ENCODE measurements around the gene NRG3.
"Not testable (repeated sequence)": the region's sequence is repeated elsewhere in the genome, so short reads cannot be mapped to it uniquely, and the experiment has no call there.

Gene NRG3

DNA sequence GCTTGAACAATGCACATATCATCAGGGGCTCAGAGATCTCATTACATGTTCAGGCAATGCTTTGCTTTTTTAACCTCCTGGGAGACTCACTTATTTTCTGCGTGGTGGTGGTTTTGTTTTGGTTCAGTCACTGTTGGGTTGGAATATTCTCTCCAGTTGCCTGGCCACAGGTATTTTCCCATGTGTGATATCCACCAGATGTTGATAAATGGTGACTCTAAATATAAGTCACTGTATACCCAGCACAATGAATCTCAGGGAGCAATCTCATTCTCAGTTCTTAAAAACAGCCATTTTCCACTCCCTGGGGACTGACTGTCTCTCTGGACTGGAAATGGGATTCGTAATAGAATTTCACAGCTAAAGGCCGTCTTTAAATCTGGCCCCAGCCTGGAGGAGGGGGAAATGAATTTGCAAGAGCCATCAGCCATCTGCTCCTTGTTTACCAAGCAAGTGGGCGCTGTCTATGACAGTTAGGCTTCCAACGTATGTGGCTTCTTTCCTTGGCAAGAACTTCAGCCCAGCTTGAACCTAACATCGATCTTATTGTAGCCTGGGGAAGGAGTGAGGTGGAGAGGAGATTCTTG is 1106.2 kb downstream of the NRG3 start:
- no peak for DNase-seq (ENCODE audit: low spot score)

DNA sequence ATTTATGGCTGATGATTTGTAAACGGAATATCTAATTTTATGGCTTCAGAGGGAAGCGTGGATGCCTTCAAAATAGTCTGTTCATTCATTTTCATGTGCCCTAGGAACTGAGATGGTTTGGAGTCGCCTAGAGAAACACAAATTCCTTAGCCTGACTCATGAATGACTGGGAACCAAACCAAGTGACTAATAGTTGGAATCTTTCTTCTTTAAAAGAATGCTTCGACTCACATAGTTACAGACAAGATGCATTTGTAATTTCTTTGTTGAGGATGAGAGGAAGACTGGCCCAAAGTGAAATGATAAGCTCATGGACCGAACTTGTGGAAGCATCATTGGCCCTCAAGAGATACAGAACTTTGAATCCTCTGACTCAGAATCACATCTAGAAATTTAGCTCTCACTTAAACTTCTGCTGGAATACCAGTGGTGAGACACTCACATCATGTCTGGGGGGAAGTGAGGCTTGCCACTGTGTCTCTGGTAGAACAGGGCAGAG is 1107.2 kb downstream of the NRG3 start:
- DNase-seq (ENCODE audit: low spot score): no peak

GRCh38 chr10:82986216-82986615 is 1111.2 kb downstream of the NRG3 start:
- no peak for DNase-seq (ENCODE audit: low spot score)

- not testable (repeated sequence) for DNase-seq (ENCODE audit: low spot score)
These were observed 1131.5 kb downstream of the NRG3 start for GRCh38 chr10:83006479-83006878.

DNA sequence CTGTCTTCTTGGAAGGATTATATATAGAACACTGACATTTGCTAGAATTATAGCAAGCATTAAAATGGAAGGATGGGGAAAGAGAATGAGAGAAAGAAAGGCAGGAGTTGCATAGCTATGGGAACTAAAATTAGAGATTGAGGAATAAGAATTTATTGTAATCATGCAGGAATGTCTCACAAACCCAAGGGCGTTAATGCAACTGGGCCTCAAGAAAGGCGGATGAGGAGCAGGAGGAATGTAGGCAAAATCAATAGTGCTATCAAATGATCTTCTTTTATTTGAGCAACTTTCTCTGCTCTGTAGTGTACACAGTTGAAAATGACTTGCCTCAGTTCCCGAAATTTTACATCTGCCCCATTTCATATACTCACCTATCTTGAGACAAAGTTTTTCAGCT is 1132.5 kb downstream of the NRG3 start:
- no peak for DNase-seq (ENCODE audit: low spot score)

GRCh38 chr10:83012866-83013265 is 1137.9 kb downstream of the NRG3 start:
- DNase-seq (ENCODE audit: low spot score): no peak

DNA sequence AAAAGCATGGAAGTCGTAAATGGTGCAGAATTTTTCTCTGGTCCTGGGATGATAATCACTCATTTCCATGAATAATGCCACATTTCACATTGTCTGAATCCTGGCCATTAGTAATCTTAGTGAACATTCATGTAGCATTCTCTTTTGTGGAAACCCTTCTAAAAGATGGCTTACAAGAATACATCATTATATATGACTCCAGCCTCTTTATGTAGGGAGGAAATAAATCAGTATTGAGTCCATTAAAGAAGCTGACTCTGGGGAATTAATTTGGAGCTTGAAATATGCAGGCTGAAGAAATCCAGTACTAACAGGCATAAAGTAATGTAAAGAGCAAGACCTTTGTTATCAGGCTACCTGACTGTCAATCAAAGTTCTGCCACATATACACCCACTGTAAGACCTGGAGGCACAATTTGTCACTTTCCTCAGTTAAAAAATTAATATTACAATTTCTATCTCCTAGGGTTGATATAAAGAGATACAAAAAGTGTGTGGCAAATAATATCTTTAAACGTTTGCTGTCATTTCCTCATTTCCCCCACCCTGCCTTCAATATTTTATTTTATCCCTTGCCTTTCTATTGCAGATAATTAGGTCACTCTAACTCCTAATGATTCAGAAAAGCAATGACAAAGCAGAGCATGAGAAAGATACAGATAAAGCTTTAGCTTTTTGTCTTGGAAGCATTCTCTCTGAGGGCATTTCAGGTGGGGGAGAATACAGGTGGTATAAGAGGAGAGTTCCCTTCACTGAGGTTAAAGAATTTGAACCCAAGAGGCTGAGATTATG is 1142.3 kb downstream of the NRG3 start:
- no peak for DNase-seq (ENCODE audit: low spot score)

DNA sequence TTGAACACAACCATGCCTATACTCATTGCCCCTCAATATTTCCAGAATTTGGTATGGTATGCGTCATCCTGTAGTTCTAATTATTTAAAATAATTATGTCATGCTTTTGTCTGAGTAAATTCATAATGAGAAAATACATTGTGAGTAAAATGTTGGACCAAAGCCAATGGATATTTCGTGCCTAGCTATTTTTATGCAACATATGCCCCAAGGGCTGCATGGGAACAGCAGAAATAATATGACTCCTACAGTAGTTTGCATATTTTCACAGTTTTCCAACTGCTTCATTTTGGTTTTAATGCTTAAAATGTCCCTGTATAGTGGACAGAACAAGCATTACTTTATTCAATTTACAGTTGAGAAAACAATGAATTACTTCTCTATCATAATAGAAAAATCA is 1148.7 kb downstream of the NRG3 start:
- DNase-seq (ENCODE audit: low spot score): no peak
